WERI-Rb-1 (cell line): ENCODE data around the gene MLC1.
A peak's percentile ranks its signal among the peaks of the same experiment; 100 is the strongest.

Experiments used
- DNase-seq: peaks from one replicate; pipeline ENCODE4 v3.0.0-alpha.2; 2020
- H3K27ac ChIP-seq: fragments of 250-450 bp; sonication (Bioruptor Pico); 2 replicates; pipeline ENCODE4 v1.5.1; 2020; ENCODE audit warnings: mild to moderate bottlenecking, moderate library complexity
- H3K27me3 ChIP-seq: fragments of 250-450 bp; sonication (Bioruptor Pico); 2 replicates; pipeline ENCODE4 v1.5.1; 2021; ENCODE audit warnings: mild to moderate bottlenecking, low read depth, moderate library complexity; ENCODE audit not compliant: insufficient read depth, severe bottlenecking
- H3K36me3 ChIP-seq: fragments of 250-450 bp; sonication (Bioruptor Pico); 2 replicates; pipeline ENCODE4 v1.5.1; 2020; ENCODE audit warnings: mild to moderate bottlenecking, moderate library complexity
- H3K4me3 ChIP-seq: 2 replicates; pipeline ENCODE4 v1.5.1; 2011; ENCODE audit warnings: low read depth, mild to moderate bottlenecking, control low read depth, low read length
- H3K9me3 ChIP-seq: fragments of 250-450 bp; sonication (Bioruptor Pico); 2 replicates; pipeline ENCODE4 v1.5.1; 2021; ENCODE audit warnings: mild to moderate bottlenecking, moderate library complexity; ENCODE audit not compliant: severe bottlenecking
- TF ChIP-seq, protein P1 (sequence below): IDR thresholded peaks from 2 replicates; pipeline ENCODE4 v1.5.1; 2011; ENCODE audit warnings: low read depth, mild to moderate bottlenecking, control low read depth, inconsistent platforms, low read length

The MLC1 gene

DNA sequence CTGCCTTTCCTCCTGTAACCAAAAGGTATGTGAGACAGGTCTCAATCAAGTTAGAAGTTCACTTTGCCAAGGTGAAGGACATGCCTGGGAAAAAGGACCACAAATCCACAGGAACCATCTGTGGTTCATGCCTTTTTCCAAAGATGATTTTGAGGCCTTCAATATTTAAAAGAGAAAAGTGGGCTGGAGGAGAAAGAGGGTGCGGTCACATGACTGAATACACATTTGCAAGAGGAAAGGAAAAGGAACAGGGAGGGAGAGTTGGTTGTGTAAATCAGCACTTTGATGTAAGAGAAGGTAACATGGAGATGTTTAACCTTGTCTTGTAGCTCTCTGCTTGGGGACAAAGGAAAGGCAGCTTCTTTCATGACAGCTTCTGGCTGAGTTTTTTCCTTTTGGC, 25.8 kb upstream of the MLC1 start:
- H3K27ac ChIP-seq: no peak overlapping the region
- TF ChIP-seq, protein P1, sequence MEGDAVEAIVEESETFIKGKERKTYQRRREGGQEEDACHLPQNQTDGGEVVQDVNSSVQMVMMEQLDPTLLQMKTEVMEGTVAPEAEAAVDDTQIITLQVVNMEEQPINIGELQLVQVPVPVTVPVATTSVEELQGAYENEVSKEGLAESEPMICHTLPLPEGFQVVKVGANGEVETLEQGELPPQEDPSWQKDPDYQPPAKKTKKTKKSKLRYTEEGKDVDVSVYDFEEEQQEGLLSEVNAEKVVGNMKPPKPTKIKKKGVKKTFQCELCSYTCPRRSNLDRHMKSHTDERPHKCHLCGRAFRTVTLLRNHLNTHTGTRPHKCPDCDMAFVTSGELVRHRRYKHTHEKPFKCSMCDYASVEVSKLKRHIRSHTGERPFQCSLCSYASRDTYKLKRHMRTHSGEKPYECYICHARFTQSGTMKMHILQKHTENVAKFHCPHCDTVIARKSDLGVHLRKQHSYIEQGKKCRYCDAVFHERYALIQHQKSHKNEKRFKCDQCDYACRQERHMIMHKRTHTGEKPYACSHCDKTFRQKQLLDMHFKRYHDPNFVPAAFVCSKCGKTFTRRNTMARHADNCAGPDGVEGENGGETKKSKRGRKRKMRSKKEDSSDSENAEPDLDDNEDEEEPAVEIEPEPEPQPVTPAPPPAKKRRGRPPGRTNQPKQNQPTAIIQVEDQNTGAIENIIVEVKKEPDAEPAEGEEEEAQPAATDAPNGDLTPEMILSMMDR: no peak
- no peaks in the 10 kb centered on the region for H3K9me3 ChIP-seq
- H3K4me3 ChIP-seq: no peak overlapping the region
- H3K27me3 ChIP-seq: no peaks in the 10 kb centered on the region
- no peak for DNase-seq
- no peaks in the 10 kb centered on the region for H3K36me3 ChIP-seq

DNA sequence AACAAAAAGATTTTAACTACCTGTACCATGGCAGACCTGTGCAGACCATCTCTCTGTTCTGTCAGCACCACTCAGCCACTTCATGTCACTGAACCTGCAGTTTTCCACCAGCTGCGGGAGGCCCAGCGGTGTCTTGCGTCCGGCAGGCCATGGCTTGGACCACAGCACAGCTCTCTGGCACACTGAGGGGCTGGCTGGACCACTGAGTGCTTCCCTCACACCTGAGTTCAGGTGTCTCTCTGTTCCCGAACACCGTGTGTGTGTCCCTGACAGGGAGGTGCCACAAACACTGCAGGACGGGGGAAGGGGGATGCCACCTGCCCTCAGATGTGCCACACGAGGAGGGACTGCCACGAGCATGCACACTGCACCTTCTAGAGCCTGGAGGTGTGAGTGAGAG, 22.3 kb upstream of the MLC1 start:
- Histone ChIP-seq H3K9me3 (no peaks in the 10 kb centered on the region), H3K4me3 (no peak overlapping the region), H3K36me3 (no peaks in the 10 kb centered on the region), H3K27me3 (no peaks in the 10 kb centered on the region), H3K27ac (no peak overlapping the region)
- DNase-seq: no peak
- TF ChIP-seq, protein P1: no peak

DNA sequence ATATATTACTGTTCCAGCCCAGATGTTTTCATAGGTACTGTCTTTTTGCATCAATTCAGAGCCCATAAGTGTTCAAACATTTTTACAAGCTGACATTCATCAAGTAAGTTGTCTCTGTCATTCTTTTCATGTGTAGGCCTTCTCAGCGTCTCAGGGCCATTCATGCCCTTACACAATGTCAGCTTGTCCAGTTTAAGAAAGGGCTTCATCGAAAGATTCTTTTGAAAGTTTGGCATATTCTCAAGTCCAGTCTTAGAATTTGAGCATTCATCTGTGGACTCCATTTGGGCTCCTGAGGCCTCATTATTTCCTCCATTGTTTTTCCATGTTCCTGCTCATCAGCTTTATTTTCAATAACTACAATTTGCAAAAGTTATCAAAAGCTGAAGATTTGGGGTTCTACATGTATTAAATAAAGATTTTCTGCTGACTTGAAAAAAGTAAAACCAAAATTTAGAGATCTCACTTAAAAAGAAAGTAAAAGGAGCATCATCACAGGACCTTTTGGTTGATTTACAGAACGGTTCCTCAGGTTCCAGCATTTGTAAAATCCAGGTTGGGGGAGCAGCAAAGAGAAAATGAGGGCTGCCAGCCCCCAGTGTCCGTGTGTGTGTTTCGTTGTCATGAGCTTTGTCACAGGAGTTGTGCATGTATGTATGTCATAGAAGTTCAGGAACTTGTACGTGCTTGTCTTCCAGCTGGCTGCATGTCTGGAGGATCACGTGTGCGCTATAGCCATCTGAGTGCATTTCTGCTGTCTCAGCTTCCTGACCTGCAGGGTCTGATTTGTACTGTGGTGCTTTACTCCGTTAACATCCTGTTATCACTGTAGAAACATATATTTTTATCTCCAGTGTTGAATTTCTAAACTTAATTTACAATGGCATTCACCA, 20.2 kb upstream of the MLC1 start:
- Histone ChIP-seq H3K27me3 (no peaks in the 10 kb centered on the region), H3K36me3 (no peaks in the 10 kb centered on the region), H3K4me3 (no peak overlapping the region), H3K9me3 (no peaks in the 10 kb centered on the region), H3K27ac (no peak overlapping the region)
- TF ChIP-seq, protein P1: no peak
- DNase-seq: no peak

DNA sequence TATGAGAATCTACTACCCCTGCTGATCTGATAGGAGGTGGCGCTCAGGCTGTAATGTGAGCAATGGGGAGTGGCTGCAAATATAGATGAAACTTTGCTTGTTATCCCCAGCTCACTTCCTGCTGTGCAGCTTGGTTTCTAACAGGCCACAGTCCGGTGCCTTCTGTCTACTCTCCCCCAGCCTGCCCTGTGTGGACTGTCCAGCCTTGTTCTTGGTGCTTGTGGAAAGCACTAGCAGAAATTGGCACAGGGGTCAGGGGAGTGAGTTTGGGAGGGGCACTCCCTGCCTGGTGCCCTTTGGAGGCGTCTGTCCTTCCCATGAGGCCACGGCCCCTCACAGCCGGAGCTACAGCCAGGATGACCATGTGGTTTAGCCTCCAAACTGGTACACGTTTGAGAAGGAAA, 18.9 kb upstream of the MLC1 start:
- Histone ChIP-seq H3K27me3 (no peaks in the 10 kb centered on the region), H3K36me3 (no peaks in the 10 kb centered on the region), H3K9me3 (no peaks in the 10 kb centered on the region), H3K27ac (no peak overlapping the region), H3K4me3 (no peak overlapping the region)
- TF ChIP-seq, protein P1: no peak
- no peak for DNase-seq

DNA sequence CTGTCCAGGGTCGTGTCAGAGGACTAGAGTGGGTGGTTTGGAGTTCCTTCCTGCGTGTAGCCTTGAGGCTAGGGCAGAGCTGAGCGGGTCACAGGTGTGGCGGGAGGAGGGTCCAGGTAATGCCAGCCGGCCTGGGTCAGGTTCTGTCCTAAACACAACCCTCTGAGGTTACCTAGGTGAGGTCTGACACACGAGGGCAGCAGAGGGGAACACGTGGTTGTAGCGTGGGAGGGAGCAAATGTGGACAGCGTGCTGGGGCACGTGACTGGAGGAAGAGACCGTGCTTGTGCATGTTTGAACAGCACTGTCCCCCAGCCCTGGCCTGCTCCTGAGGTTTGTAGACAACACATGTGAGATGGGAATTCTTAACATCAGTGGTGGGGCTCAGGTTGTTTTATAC, 17.7 kb upstream of the MLC1 start:
- H3K4me3 ChIP-seq: no peak overlapping the region
- H3K36me3 ChIP-seq: no peaks in the 10 kb centered on the region
- DNase-seq: peak; percentile 33
- no peaks in the 10 kb centered on the region for H3K9me3 ChIP-seq
- H3K27me3 ChIP-seq: no peaks in the 10 kb centered on the region
- H3K27ac ChIP-seq: no peak overlapping the region
- TF ChIP-seq, protein P1: 0 out of 2 replicates have a peak, but pooled peaks have one; percentile 17
